Calu3 (cell line): Measurements from ENCODE around the gene SKA1. TPM values are rescaled to one million over a fixed set of nuclear protein-coding genes. Genes with fewer than 3 reads are reported as not detected.

Experiments used
- BruUV-seq: library from RNA; stranded (reverse); fragments of 400-500 nt; replicated peaks from 2 replicates; lab custom pipeline; 2021; lab: Mats Ljungman, UMichigan
- CTCF ChIA-PET: fragments of 300-600 bp; sonication (Branson Sonifier 250); formaldehyde crosslinking; loops from one replicate; lab custom pipeline; 2022; ENCODE audit warnings: antibody characterized with exemption; lab: Charles Lee
- DNase-seq: peaks from one replicate; pipeline ENCODE4 v3.0.0; 2022
- H3K27ac Mint-ChIP-seq: one replicate; pipeline ENCODE4 v1.8.0; 2022; ENCODE audit warnings: mixed read lengths; ENCODE audit not compliant: unreplicated experiment
- H3K27me3 Mint-ChIP-seq: one replicate; pipeline ENCODE4 v1.8.0; 2022; ENCODE audit warnings: mixed read lengths; ENCODE audit not compliant: unreplicated experiment
- H3K36me3 Mint-ChIP-seq: one replicate; pipeline ENCODE4 v1.8.0; 2022; ENCODE audit warnings: mild to moderate bottlenecking, moderate library complexity, mixed read lengths; ENCODE audit not compliant: insufficient read depth, unreplicated experiment
- H3K4me1 Mint-ChIP-seq: one replicate; pipeline ENCODE4 v1.8.0; 2022; ENCODE audit warnings: mild to moderate bottlenecking, low read depth, mixed read lengths; ENCODE audit not compliant: unreplicated experiment
- H3K4me3 Mint-ChIP-seq: one replicate; pipeline ENCODE4 v1.8.0; 2022; ENCODE audit warnings: mild to moderate bottlenecking, low read depth, moderate library complexity, mixed read lengths; ENCODE audit not compliant: unreplicated experiment
- H3K9me3 Mint-ChIP-seq: one replicate; pipeline ENCODE4 v1.8.0; 2022; ENCODE audit warnings: low read depth, mixed read lengths; ENCODE audit not compliant: unreplicated experiment
- CTCF ChIP-seq: fragments of 200-600 bp; IDR thresholded peaks from one replicate; pipeline ENCODE4 v1.8.0; 2022; ENCODE audit warnings: antibody characterized with exemption; ENCODE audit not compliant: unreplicated experiment
- intact Hi-C: fragments of 100-400 bp; cut with micrococcal nuclease; formaldehyde crosslinking; loops from one replicate; pipeline ENCODE4 v1.10.0; 2022; ENCODE audit not compliant: unreplicated experiment
- total RNA-seq: library from RNA; stranded (reverse); gene quantifications from 2 replicates; pipeline ENCODE4 v1.2.3, GENCODE V29; 2022

SKA1 gene
- total RNA-seq, 1 experiment from 2014 or later, result 22.5 TPM

GRCh38 chr18:50373561-50374219, 1.2 kb upstream of the SKA1 start:
- peaks cover 6% of the 10 kb centered on the region for H3K9me3 Mint-ChIP-seq
- peak overlapping the region; percentile 97 for H3K27ac Mint-ChIP-seq
- intact Hi-C loops, result no loop called here
- CTCF ChIA-PET, result interaction anchor here (0.5 to 1.3 kb wide), 2 partner anchors 17 to 403 kb away, joined by 4 read pairs; no protein-coding TSS in a partner anchor
- no peak for TF ChIP-seq CTCF
- H3K4me3 Mint-ChIP-seq, result peak overlapping the region; percentile 85
- no peaks in the 10 kb centered on the region for H3K27me3 Mint-ChIP-seq
- peaks cover 17% of the 10 kb centered on the region for H3K36me3 Mint-ChIP-seq
- no TSS peak for BruUV-seq
- peaks cover 14% of the 10 kb centered on the region for H3K4me1 Mint-ChIP-seq
- DNase-seq, result no peak

GRCh38 chr18:50374220-50374752, 560 bp upstream of the SKA1 start:
- Mint-ChIP-seq H3K27ac (peak overlapping the region; percentile 97), H3K4me3 (peak overlapping the region; percentile 85), H3K36me3 (peaks cover 17% of the 10 kb centered on the region), H3K4me1 (peaks cover 14% of the 10 kb centered on the region), H3K27me3 (no peaks in the 10 kb centered on the region), H3K9me3 (peaks cover 6% of the 10 kb centered on the region)
- intact Hi-C loops, result no loop called here
- no peak for TF ChIP-seq CTCF
- CTCF ChIA-PET, result interaction anchor here (1.3 kb wide), 1 partner anchor 17 kb away, joined by 4 read pairs; no protein-coding TSS in a partner anchor
- DNase-seq, result no peak
- BruUV-seq, result TSS peak; percentile 94

- Mint-ChIP-seq H3K27ac (no peak overlapping the region), H3K9me3 (no peaks in the 10 kb centered on the region), H3K36me3 (peaks cover 17% of the 10 kb centered on the region), H3K27me3 (no peaks in the 10 kb centered on the region), H3K4me1 (peaks cover 14% of the 10 kb centered on the region), H3K4me3 (no peak overlapping the region)
- CTCF ChIA-PET, result interaction anchor here (0.6 kb wide), 1 partner anchor 827 kb away, joined by 4 read pairs; no protein-coding TSS in a partner anchor
- no TSS peak for BruUV-seq
- TF ChIP-seq CTCF, result no peak
- DNase-seq, result no peak
- intact Hi-C loops, result no loop called here
These were observed 2.4 kb downstream of the SKA1 start for GRCh38 chr18:50377061-50377798.

GRCh38 chr18:50388988-50389387, 14.1 kb downstream of the SKA1 start:
- no peak for TF ChIP-seq CTCF
- intact Hi-C loops, result no loop called here
- Mint-ChIP-seq H3K4me3 (no peak overlapping the region), H3K36me3 (no peaks in the 10 kb centered on the region), H3K9me3 (no peaks in the 10 kb centered on the region), H3K27me3 (no peaks in the 10 kb centered on the region), H3K4me1 (no peaks in the 10 kb centered on the region), H3K27ac (no peak overlapping the region)
- CTCF ChIA-PET, result interaction anchor here (0.6 kb wide), 1 partner anchor 662 kb away, joined by 3 read pairs; no protein-coding TSS in a partner anchor
- DNase-seq, result no peak
- no TSS peak for BruUV-seq
